Natural killer cell (primary cell): ENCODE data around the gene HCN1. TPM values are rescaled to one million over a fixed set of nuclear protein-coding genes. Genes with fewer than 3 reads are reported as not detected.

Experiments used
- ATAC-seq, 3 donors: fragments of 150-1000 bp in 2 of 3; fragments of 200-7000 bp in 1 of 3; cut with Tn5 transposase; 1 replicate in 1 of 3; 2 replicates in 2 of 3; pipeline ENCODE4 v1.10.0; 2021; ENCODE audit warnings: mild to moderate bottlenecking in 2 of 3, moderate library complexity in 2 of 3
- DNase-seq, 2 donors: peaks; one replicate each; pipeline versions ENCODE4 v3.0.0 to v3.0.0-alpha.2; 2013 to 2021; ENCODE audit warnings: mixed read lengths in 1 of 2
- H3K27ac ChIP-seq: one replicate; pipeline ENCODE4 v1.5.1; 2013; ENCODE audit warnings: mild to moderate bottlenecking, low read length
- H3K27me3 ChIP-seq: one replicate; pipeline ENCODE4 v1.6.1; 2013; ENCODE audit warnings: low read length; ENCODE audit not compliant: control insufficient read depth, insufficient read depth
- H3K36me3 ChIP-seq: one replicate; pipeline ENCODE4 v1.6.1; 2013; ENCODE audit warnings: low read length; ENCODE audit not compliant: control insufficient read depth, insufficient read depth
- H3K4me1 ChIP-seq: one replicate; pipeline ENCODE4 v1.6.1; 2013; ENCODE audit warnings: low read length; ENCODE audit not compliant: control insufficient read depth, insufficient read depth
- H3K4me3 ChIP-seq: one replicate; pipeline ENCODE4 v1.5.1; 2013; ENCODE audit warnings: low read length
- H3K9me3 ChIP-seq: one replicate; pipeline ENCODE4 v1.6.1; 2013; ENCODE audit warnings: low read length; ENCODE audit not compliant: control insufficient read depth, insufficient read depth
- H3K27ac Mint-ChIP-seq, 2 donors: one replicate each; pipeline ENCODE4 v1.8.0; 2022; ENCODE audit warnings: mild to moderate bottlenecking in 2 of 2, mixed read lengths in 2 of 2, moderate library complexity in 1 of 2
- H3K27me3 Mint-ChIP-seq, 2 donors: one replicate each; pipeline ENCODE4 v1.8.0; 2022; ENCODE audit warnings: low read depth in 2 of 2, mixed read lengths in 2 of 2
- H3K36me3 Mint-ChIP-seq: one replicate; pipeline ENCODE4 v1.8.0; 2022; ENCODE audit warnings: mixed read lengths
- H3K4me1 Mint-ChIP-seq, 2 donors: one replicate each; pipeline ENCODE4 v1.8.0; 2022; ENCODE audit warnings: mixed read lengths in 2 of 2
- H3K4me3 Mint-ChIP-seq: one replicate; pipeline ENCODE4 v1.8.0; 2022; ENCODE audit warnings: mild to moderate bottlenecking, moderate library complexity, mixed read lengths
- H3K9me3 Mint-ChIP-seq, 2 donors: one replicate each; pipeline ENCODE4 v1.8.0; 2022; ENCODE audit warnings: mixed read lengths in 2 of 2
- CTCF ChIP-seq: fragments of 200-600 bp; IDR thresholded peaks from one replicate; pipeline ENCODE4 v1.8.0; 2022; ENCODE audit warnings: antibody characterized with exemption
- WGBS: methylation state at CpG from one replicate; pipeline ENCODE4 v1.1.7; 2013; ENCODE audit warnings: missing lambda C conversion rate; ENCODE audit not compliant: insufficient coverage; 5-methylcytosine and 5-hydroxymethylcytosine counted together
- intact Hi-C: fragments of 100-400 bp; cut with micrococcal nuclease; formaldehyde crosslinking; loops from one replicate; pipeline ENCODE4 v1.14.2; 2022
- total RNA-seq, 4 donors: library from RNA; stranded (reverse); fragments of 120-200 nt in 1 of 4; gene quantifications; one replicate each; pipeline versions ENCODE4 v1.2.3 to v1.2.4, GENCODE V29; 2013 to 2022

The HCN1 gene
- total RNA-seq, 3 donors from 2014 or later (not counting 1 experiment from before 2014, with no cell fraction given) = not detected

GRCh38 chr5:45617859-45618416, 78.2 kb downstream of the HCN1 start:
- no peaks in the 10 kb centered on the region for H3K4me1 ChIP-seq
- no peak for ATAC-seq
- no peak for DNase-seq
- no peaks in the 10 kb centered on the region for H3K36me3 ChIP-seq
- no peaks in the 10 kb centered on the region for H3K9me3 ChIP-seq
- intact Hi-C loops = no loop called here
- H3K36me3 Mint-ChIP-seq = peaks cover 18% of the 10 kb centered on the region
- H3K27me3 Mint-ChIP-seq = no peaks in the 10 kb centered on the region
- no peak overlapping the region for H3K27ac Mint-ChIP-seq
- no peak overlapping the region for H3K4me3 ChIP-seq
- no peak overlapping the region for H3K27ac ChIP-seq
- TF ChIP-seq CTCF = no peak
- no peaks in the 10 kb centered on the region for H3K27me3 ChIP-seq
- WGBS = 70% methylated on average over 3 of the region's 3 CpGs
- no peak overlapping the region for H3K4me3 Mint-ChIP-seq
- H3K4me1 Mint-ChIP-seq = no peaks in the 10 kb centered on the region
- H3K9me3 Mint-ChIP-seq = peaks cover 12 to 17% of the 10 kb centered on the region in 2 donors

- WGBS = 89% methylated on average over 3 of the region's 3 CpGs
- Mint-ChIP-seq H3K36me3 (peaks cover 7% of the 10 kb centered on the region), H3K4me3 (no peak overlapping the region), H3K27me3 (no peaks in the 10 kb centered on the region), H3K9me3 (peaks cover 8 to 13% of the 10 kb centered on the region in 2 donors), H3K4me1 (no peaks in the 10 kb centered on the region), H3K27ac (no peak overlapping the region)
- intact Hi-C loops = no loop called here
- Histone ChIP-seq H3K9me3 (no peaks in the 10 kb centered on the region), H3K4me1 (no peaks in the 10 kb centered on the region), H3K27me3 (no peaks in the 10 kb centered on the region), H3K27ac (no peak overlapping the region), H3K36me3 (no peaks in the 10 kb centered on the region), H3K4me3 (no peak overlapping the region)
- DNase-seq (no peak), ATAC-seq (no peak)
- TF ChIP-seq CTCF = no peak
These were observed 86.5 kb downstream of the HCN1 start for GRCh38 chr5:45609661-45610060.

- H3K9me3 Mint-ChIP-seq = peaks cover 14 to 19% of the 10 kb centered on the region in 2 donors
- DNase-seq = no peak
- H3K9me3 ChIP-seq = no peaks in the 10 kb centered on the region
- H3K36me3 ChIP-seq = no peaks in the 10 kb centered on the region
- ATAC-seq = no peak
- no peak overlapping the region for H3K27ac Mint-ChIP-seq
- TF ChIP-seq CTCF = no peak
- H3K4me3 ChIP-seq = no peak overlapping the region
- H3K27ac ChIP-seq = no peak overlapping the region
- H3K36me3 Mint-ChIP-seq = no peaks in the 10 kb centered on the region
- no peaks in the 10 kb centered on the region for H3K27me3 ChIP-seq
- no peak overlapping the region for H3K4me3 Mint-ChIP-seq
- H3K4me1 ChIP-seq = no peaks in the 10 kb centered on the region
- H3K27me3 Mint-ChIP-seq = no peaks in the 10 kb centered on the region
- H3K4me1 Mint-ChIP-seq = no peaks in the 10 kb centered on the region
- 65% methylated on average over 2 of the region's 2 CpGs for WGBS
- intact Hi-C loops = no loop called here
These were observed 92.1 kb downstream of the HCN1 start for GRCh38 chr5:45604092-45604491.

- DNase-seq = no peak
- no peaks in the 10 kb centered on the region for H3K4me1 ChIP-seq
- H3K27me3 Mint-ChIP-seq = no peaks in the 10 kb centered on the region
- no peak overlapping the region for H3K4me3 ChIP-seq
- H3K36me3 Mint-ChIP-seq = no peaks in the 10 kb centered on the region
- no peak overlapping the region for H3K27ac ChIP-seq
- intact Hi-C loops = no loop called here
- H3K4me3 Mint-ChIP-seq = no peak overlapping the region
- ATAC-seq = no peak
- H3K27ac Mint-ChIP-seq = no peak overlapping the region
- H3K27me3 ChIP-seq = no peaks in the 10 kb centered on the region
- 67% methylated on average over 2 of the region's 3 CpGs for WGBS
- no peaks in the 10 kb centered on the region for H3K4me1 Mint-ChIP-seq
- no peaks in the 10 kb centered on the region for H3K9me3 ChIP-seq
- H3K9me3 Mint-ChIP-seq = peaks cover 12 to 18% of the 10 kb centered on the region in 2 donors
- no peaks in the 10 kb centered on the region for H3K36me3 ChIP-seq
- no peak for TF ChIP-seq CTCF
These were observed 94.8 kb downstream of the HCN1 start for GRCh38 chr5:45601424-45601823.
